CD4-positive, alpha-beta T cell (primary cell): Measurements from ENCODE around the gene PPP2R2C. TPM values are rescaled to one million over a fixed set of nuclear protein-coding genes. Genes with fewer than 3 reads are reported as not detected.

Experiments used
- ATAC-seq: fragments of 200-7000 bp; cut with Tn5 transposase; one replicate; pipeline ENCODE4 v1.10.0; 2022; ENCODE audit warnings: mild to moderate bottlenecking; ENCODE audit not compliant: poor library complexity
- CTCF ChIA-PET: fragments of 350-600 bp; sonication (Branson Sonifier 250); formaldehyde crosslinking; loops from one replicate; lab custom pipeline; 2021; ENCODE audit warnings: antibody characterized with exemption, inconsistent platforms; lab: Charles Lee
- POLR2A ChIA-PET: fragments of 350-600 bp; sonication (Branson Sonifier 250); formaldehyde crosslinking; loops from one replicate; lab custom pipeline; 2021; ENCODE audit warnings: antibody characterized with exemption, inconsistent platforms; lab: Charles Lee
- DNase-seq, 14 experiments: peaks; one replicate each; pipeline ENCODE4 v3.0.0-alpha.2; 2013 to 2020; ENCODE audit warnings: mixed read lengths in 2 of 14
- H3K27ac ChIP-seq, 2 donors: one replicate each; pipeline versions ENCODE4 v1.5.1 to v1.7.0; 2013; ENCODE audit warnings: low read length in 2 of 2, low read depth in 1 of 2, mild to moderate bottlenecking in 1 of 2
- H3K27me3 ChIP-seq, 2 experiments: 1 replicate in 1 of 2; 2 replicates in 1 of 2; pipeline versions ENCODE4 v1.6.1 to v1.7.0; 2013; ENCODE audit warnings: low read length in 2 of 2, control low read depth in 1 of 2, mild to moderate bottlenecking in 1 of 2, moderate library complexity in 1 of 2; ENCODE audit not compliant: insufficient read depth in 2 of 2, control insufficient read depth in 1 of 2
- H3K36me3 ChIP-seq: one replicate; pipeline ENCODE4 v1.6.1; 2013; ENCODE audit warnings: low read length, control low read depth; ENCODE audit not compliant: insufficient read depth
- H3K4me1 ChIP-seq: one replicate; pipeline ENCODE4 v1.6.1; 2013; ENCODE audit warnings: low read length, control low read depth; ENCODE audit not compliant: insufficient read depth
- H3K4me3 ChIP-seq: one replicate; pipeline ENCODE4 v1.5.1; 2013; ENCODE audit warnings: mild to moderate bottlenecking, low read length, moderate library complexity
- H3K9me3 ChIP-seq, 2 experiments: 1 replicate in 1 of 2; 2 replicates in 1 of 2; pipeline versions ENCODE4 v1.6.1 to v1.7.0; 2013; ENCODE audit warnings: low read length in 2 of 2, mild to moderate bottlenecking in 2 of 2, control low read depth in 1 of 2, moderate library complexity in 1 of 2; ENCODE audit not compliant: control insufficient read depth in 1 of 2, insufficient read depth in 1 of 2
- H3K27ac Mint-ChIP-seq: one replicate; pipeline ENCODE4 v1.8.0; 2020; ENCODE audit warnings: mixed read lengths
- H3K27me3 Mint-ChIP-seq: one replicate; pipeline ENCODE4 v1.8.0; 2021; ENCODE audit warnings: mixed read lengths
- H3K36me3 Mint-ChIP-seq: one replicate; pipeline ENCODE4 v1.8.0; 2021; ENCODE audit warnings: low read depth, mixed read lengths
- H3K4me1 Mint-ChIP-seq: one replicate; pipeline ENCODE4 v1.8.0; 2021; ENCODE audit warnings: low read depth, mixed read lengths
- H3K4me3 Mint-ChIP-seq: one replicate; pipeline ENCODE4 v1.8.0; 2020; ENCODE audit warnings: mild to moderate bottlenecking, mixed read lengths
- H3K9me3 Mint-ChIP-seq: one replicate; pipeline ENCODE4 v1.8.0; 2020; ENCODE audit warnings: mixed read lengths
- intact Hi-C, 2 experiments: fragments of 100-400 bp; cut with DNase I in 1 of 2; cut with micrococcal nuclease in 1 of 2; formaldehyde crosslinking; loops; one replicate each; pipeline versions ENCODE4 v1.15.1 to v1.9.0; 2023 to 2025; cut with DNase I, micrococcal nuclease
- total RNA-seq, 174 experiments: library from RNA in 2 of 174; stranded (reverse) in 2 of 174; gene quantifications; one replicate each; pipeline ENCODE4 v1.2.3 and lab custom pipeline; 2021 to 2026
- TF ChIP-seq, protein P1 (sequence below): fragments of 200-600 bp; IDR thresholded peaks from one replicate; pipeline ENCODE4 v1.8.0; 2022; ENCODE audit warnings: antibody characterized with exemption, mild to moderate bottlenecking

The PPP2R2C gene
- total RNA-seq, 2 experiments from 2014 or later: not detected

DNA sequence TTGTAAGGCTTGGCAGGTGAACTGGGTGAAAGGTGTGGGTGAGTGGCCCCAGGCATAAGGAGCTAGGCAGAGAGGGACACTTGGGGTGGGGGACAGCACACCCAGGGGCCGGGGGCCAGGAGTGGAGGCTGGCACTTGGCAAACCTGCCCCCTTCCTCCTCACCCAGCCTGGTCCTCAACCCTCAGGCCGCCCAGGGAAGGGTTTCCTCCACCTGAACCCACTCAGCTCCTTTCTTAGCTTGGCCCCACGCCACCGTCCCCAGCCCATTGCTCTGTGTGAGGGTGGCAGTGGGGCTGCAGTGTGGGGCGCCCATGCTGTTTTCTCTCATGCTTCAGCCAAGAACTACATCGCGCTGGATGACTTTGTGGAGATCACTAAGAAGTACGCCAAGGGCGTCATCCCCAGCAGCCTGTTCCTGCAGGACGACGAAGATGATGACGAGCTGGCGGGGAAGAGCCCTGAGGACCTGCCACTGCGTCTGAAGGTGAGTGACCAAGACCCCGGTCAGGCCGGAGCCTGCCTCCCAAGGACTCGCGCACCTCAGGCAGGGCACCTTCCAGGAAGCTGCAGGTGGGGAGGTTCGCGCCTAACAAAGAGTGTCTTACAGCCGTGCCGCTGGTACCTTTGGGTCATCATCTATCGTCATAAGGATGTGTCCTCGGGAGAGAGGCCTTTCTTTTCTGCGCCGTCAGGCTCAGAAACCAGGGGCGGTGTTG lies 177.6 kb downstream of the PPP2R2C start:
- intact Hi-C loops: no loop called here
- no peaks in the 10 kb centered on the region for H3K9me3 ChIP-seq
- CTCF ChIA-PET: no interaction called here
- no peaks in the 10 kb centered on the region for H3K4me1 ChIP-seq
- no peak for DNase-seq
- no peak overlapping the region for H3K27ac Mint-ChIP-seq
- no peak overlapping the region for H3K27ac ChIP-seq
- TF ChIP-seq, protein P1, sequence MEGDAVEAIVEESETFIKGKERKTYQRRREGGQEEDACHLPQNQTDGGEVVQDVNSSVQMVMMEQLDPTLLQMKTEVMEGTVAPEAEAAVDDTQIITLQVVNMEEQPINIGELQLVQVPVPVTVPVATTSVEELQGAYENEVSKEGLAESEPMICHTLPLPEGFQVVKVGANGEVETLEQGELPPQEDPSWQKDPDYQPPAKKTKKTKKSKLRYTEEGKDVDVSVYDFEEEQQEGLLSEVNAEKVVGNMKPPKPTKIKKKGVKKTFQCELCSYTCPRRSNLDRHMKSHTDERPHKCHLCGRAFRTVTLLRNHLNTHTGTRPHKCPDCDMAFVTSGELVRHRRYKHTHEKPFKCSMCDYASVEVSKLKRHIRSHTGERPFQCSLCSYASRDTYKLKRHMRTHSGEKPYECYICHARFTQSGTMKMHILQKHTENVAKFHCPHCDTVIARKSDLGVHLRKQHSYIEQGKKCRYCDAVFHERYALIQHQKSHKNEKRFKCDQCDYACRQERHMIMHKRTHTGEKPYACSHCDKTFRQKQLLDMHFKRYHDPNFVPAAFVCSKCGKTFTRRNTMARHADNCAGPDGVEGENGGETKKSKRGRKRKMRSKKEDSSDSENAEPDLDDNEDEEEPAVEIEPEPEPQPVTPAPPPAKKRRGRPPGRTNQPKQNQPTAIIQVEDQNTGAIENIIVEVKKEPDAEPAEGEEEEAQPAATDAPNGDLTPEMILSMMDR: no peak
- no peak overlapping the region for H3K4me3 Mint-ChIP-seq
- H3K27me3 Mint-ChIP-seq: no peaks in the 10 kb centered on the region
- no peaks in the 10 kb centered on the region for H3K9me3 Mint-ChIP-seq
- peaks cover 3% of the 10 kb centered on the region for H3K36me3 ChIP-seq
- no peaks in the 10 kb centered on the region for H3K27me3 ChIP-seq
- no peak for ATAC-seq
- peaks cover 10% of the 10 kb centered on the region for H3K36me3 Mint-ChIP-seq
- no peak overlapping the region for H3K4me3 ChIP-seq
- H3K4me1 Mint-ChIP-seq: no peaks in the 10 kb centered on the region
- POLR2A ChIA-PET: no interaction called here

DNA sequence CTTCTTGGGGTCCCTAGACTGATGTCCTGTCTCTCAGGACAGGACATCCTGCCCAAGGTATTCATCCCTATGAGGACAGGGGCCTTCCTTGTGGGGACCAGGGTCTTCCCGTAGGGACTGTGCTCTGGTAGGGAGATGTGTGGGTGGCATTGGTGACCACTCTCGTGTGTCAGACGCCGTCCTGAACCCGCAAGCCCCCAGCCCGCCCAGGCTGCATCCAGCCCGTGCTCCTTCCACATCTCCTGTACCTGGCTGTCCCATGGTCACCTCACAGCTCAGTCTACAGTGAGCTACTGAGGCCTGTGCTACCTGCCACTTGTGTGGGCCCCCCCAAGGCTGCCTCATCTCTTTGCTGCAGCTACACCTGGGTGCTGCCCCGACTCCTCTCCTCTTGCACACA lies 178.8 kb downstream of the PPP2R2C start:
- intact Hi-C loops: no loop called here
- Mint-ChIP-seq H3K9me3 (no peaks in the 10 kb centered on the region), H3K27ac (no peak overlapping the region), H3K4me1 (no peaks in the 10 kb centered on the region), H3K27me3 (no peaks in the 10 kb centered on the region), H3K36me3 (peaks cover 18% of the 10 kb centered on the region), H3K4me3 (no peak overlapping the region)
- TF ChIP-seq, protein P1: no peak
- ATAC-seq (no peak), DNase-seq (no peak)
- ChIA-PET POLR2A (no interaction called here), CTCF (no interaction called here)
- Histone ChIP-seq H3K27ac (no peak overlapping the region), H3K27me3 (no peaks in the 10 kb centered on the region), H3K9me3 (no peaks in the 10 kb centered on the region), H3K4me3 (no peak overlapping the region), H3K4me1 (no peaks in the 10 kb centered on the region), H3K36me3 (peaks cover 3% of the 10 kb centered on the region)

DNA sequence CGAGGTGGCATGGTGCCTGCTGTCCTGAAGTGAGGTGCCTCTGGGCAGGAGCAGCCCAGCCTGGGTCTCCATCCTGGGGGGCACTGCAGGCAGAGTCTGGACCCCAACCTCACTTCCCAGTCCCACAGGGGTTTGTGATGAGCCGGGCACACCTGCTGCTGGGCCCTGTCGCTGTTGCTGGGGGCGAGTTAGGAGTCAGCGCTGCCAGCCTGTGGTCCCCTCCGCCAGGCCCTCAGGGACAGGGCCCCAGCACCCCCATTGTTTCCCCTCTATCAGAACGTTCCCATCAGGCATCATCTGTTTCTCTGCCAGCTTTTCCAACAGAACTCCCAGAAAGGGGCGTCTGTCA lies 179.3 kb downstream of the PPP2R2C start:
- Mint-ChIP-seq H3K27ac (no peak overlapping the region), H3K27me3 (no peaks in the 10 kb centered on the region), H3K36me3 (peaks cover 18% of the 10 kb centered on the region), H3K4me3 (no peak overlapping the region), H3K9me3 (no peaks in the 10 kb centered on the region), H3K4me1 (no peaks in the 10 kb centered on the region)
- ATAC-seq (no peak), DNase-seq (no peak)
- intact Hi-C loops: no loop called here
- ChIA-PET CTCF (no interaction called here), POLR2A (no interaction called here)
- H3K27ac ChIP-seq: no peak overlapping the region
- TF ChIP-seq, protein P1: no peak
- H3K4me3 ChIP-seq: no peak overlapping the region
- no peaks in the 10 kb centered on the region for H3K4me1 ChIP-seq
- peaks cover 3% of the 10 kb centered on the region for H3K36me3 ChIP-seq
- no peaks in the 10 kb centered on the region for H3K9me3 ChIP-seq
- no peaks in the 10 kb centered on the region for H3K27me3 ChIP-seq
